GM12872 (cell line): ENCODE measurements around the gene PRSS2.

Experiments
- TF ChIP-seq, protein P1 (sequence below): IDR thresholded peaks from 3 replicates; pipeline ENCODE4 v1.5.1; 2011; ENCODE audit warnings: low read depth, mild to moderate bottlenecking, low read length, moderate library complexity; ENCODE audit not compliant: insufficient read depth

PRSS2 gene

DNA sequence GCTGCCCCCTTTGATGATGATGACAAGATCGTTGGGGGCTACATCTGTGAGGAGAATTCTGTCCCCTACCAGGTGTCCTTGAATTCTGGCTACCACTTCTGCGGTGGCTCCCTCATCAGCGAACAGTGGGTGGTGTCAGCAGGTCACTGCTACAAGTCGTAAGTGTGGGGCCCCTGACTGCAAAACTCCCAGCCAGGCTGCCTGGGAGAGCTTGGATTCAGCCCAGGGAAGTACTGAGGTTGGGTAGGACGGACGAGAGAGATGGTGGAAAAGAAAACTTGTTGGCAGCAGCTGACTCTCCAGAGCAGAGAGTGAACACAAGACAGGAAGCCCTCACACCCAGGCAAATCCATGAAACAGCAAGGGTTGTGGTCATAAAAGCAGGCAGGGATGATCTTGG is 1.3 kb downstream of the PRSS2 start:
- TF ChIP-seq, protein P1, sequence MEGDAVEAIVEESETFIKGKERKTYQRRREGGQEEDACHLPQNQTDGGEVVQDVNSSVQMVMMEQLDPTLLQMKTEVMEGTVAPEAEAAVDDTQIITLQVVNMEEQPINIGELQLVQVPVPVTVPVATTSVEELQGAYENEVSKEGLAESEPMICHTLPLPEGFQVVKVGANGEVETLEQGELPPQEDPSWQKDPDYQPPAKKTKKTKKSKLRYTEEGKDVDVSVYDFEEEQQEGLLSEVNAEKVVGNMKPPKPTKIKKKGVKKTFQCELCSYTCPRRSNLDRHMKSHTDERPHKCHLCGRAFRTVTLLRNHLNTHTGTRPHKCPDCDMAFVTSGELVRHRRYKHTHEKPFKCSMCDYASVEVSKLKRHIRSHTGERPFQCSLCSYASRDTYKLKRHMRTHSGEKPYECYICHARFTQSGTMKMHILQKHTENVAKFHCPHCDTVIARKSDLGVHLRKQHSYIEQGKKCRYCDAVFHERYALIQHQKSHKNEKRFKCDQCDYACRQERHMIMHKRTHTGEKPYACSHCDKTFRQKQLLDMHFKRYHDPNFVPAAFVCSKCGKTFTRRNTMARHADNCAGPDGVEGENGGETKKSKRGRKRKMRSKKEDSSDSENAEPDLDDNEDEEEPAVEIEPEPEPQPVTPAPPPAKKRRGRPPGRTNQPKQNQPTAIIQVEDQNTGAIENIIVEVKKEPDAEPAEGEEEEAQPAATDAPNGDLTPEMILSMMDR, result no peak

DNA sequence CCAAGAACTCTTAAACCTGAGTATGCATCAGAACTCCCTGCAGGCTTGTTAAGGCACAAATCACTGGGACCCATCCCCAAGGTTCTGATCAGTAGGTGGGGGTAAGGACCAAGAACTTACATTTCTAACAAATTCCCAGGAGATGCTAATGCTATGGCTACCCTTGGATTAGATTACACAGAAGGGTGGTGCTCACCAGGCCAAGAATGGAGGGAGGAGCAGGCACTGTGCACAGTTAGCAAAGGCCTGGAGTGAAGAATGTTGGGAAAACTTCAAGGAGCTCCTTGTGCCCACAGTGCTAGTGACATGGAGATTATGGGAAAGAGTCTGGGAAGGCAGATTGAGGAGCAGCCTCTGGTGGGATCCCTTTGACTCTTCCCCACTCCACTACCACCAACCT is 1.9 kb downstream of the PRSS2 start:
- TF ChIP-seq, protein P1, result no peak

- TF ChIP-seq, protein P1, result no peak
Measured at GRCh38 chr7:142773230-142773629, 2.5 kb downstream of the PRSS2 start.

GRCh38 chr7:142773937-142774744 is 3.4 kb downstream of the PRSS2 start:
- TF ChIP-seq, protein P1, result no peak

DNA sequence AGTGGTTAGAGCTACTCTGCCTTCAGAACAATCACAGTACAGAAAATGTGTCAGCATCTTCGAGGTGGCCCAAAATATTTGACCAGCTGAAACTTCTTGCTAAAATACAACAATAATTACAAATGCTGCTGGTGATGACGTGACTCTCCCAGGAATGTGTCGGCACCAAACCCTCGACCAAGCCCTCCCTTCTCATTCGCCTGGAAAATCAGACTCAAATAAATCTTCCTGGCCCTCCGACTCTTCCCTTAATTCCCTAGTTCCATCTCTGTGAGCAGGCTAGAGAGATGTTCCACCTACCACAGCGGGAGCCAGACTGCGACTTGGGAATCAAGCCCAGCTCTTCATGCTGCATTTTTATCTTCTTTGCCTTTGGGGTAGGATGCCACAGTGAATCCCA is 4.1 kb downstream of the PRSS2 start:
- TF ChIP-seq, protein P1, result no peak

DNA sequence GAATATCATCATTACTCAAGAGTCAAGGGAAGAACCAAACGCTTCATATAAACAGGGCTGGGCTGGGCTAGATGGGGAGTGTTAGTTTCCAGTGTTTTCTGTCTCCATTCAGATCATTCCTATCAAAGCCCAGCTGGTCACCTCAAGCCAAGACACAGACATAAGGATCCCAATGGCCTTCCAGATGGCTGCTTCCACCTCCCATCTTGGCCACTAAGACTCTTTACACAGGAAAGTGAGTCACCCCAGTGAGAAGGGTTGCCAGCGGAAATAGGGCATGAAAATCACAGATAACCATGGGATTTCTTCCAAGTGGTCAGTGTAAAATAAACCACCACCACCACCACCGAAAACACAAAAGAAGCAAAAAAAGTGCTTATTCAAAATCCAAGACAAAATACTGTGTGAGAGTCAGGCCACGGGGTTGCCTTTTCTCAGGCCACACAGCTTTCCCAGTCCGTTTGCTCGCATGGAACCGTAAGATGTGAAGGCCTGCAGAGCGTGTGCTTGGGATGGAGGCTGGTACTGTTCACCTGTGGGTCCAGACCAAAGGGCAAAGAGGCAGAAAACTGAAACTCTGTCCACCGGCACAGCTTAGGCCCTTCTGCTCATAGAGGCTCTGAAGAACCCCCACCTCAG is 5.6 kb downstream of the PRSS2 start:
- TF ChIP-seq, protein P1, result no peak

GRCh38 chr7:142777318-142777717 is 6.5 kb downstream of the PRSS2 start:
- TF ChIP-seq, protein P1, result no peak
